ENCODE results near the gene CFAP46.

CFAP46 gene

GRCh38 chr10:132779549-132780294 lies 162.6 kb downstream of the CFAP46 start:
- Histone ChIP-seq H3K9me3 (ENCODE audit: control extremely low read depth in 1 of 5, control insufficient read depth in 4 of 5, insufficient read depth in 2 of 5, low read depth in 1 of 5, low read length in 4 of 5) (no peaks in the 10 kb centered on the region), H3K4me3 (ENCODE audit: control insufficient read depth in 1 of 7, extremely low read depth in 1 of 7, insufficient read depth in 4 of 7, low read depth in 2 of 7, low read length in 6 of 7) (no peak overlapping the region), H3K27me3 (replicated peaks in 2 of 5; ENCODE audit: control insufficient read depth in 4 of 5, insufficient read depth in 5 of 5, low read length in 4 of 5) (peaks cover 0 to 33% (median 9%) of the 10 kb centered on the region in 5 experiments), H3K4me1 (ENCODE audit: control extremely low read depth in 1 of 4, control insufficient read depth in 4 of 4, insufficient read depth in 4 of 4, low read length in 3 of 4) (peaks cover 0 to 11% (median 4%) of the 10 kb centered on the region in 4 experiments), H3K27ac (ENCODE audit: insufficient read depth in 1 of 2, low read depth in 1 of 2, low read length in 2 of 2, poor library complexity in 1 of 2, severe bottlenecking in 2 of 2) (no peak overlapping the region), H3K36me3 (ENCODE audit: control insufficient read depth in 4 of 4, insufficient read depth in 4 of 4, low read length in 3 of 4) (peaks cover 0 to 65% (median 21%) of the 10 kb centered on the region in 4 experiments)
- no peak for DNase-seq
- ChIA-PET CTCF (no interaction called here), POLR2A (no interaction called here)
- 97% methylated on average over 33 of the region's 41 CpGs for WGBS (ENCODE audit: insufficient coverage)

- H3K9me3 ChIP-seq (ENCODE audit: control extremely low read depth in 1 of 5, control insufficient read depth in 4 of 5, insufficient read depth in 2 of 5, low read depth in 1 of 5, low read length in 4 of 5), result no peaks in the 10 kb centered on the region
- H3K27ac ChIP-seq (ENCODE audit: insufficient read depth in 1 of 2, low read depth in 1 of 2, low read length in 2 of 2, poor library complexity in 1 of 2, severe bottlenecking in 2 of 2), result no peak overlapping the region
- CTCF ChIA-PET, result no interaction called here
- WGBS (ENCODE audit: insufficient coverage), result 98% methylated on average over 13 of the region's 14 CpGs
- DNase-seq, result no peak
- POLR2A ChIA-PET, result no interaction called here
- H3K36me3 ChIP-seq (ENCODE audit: control insufficient read depth in 4 of 4, insufficient read depth in 4 of 4, low read length in 3 of 4), result peaks cover 0 to 55% (median 22%) of the 10 kb centered on the region in 4 experiments
- peaks cover 0 to 12% (median 0%) of the 10 kb centered on the region in 5 experiments for H3K27me3 ChIP-seq (replicated peaks in 2 of 5; ENCODE audit: control insufficient read depth in 4 of 5, insufficient read depth in 5 of 5, low read length in 4 of 5)
- H3K4me3 ChIP-seq (ENCODE audit: control insufficient read depth in 1 of 7, extremely low read depth in 1 of 7, insufficient read depth in 4 of 7, low read depth in 2 of 7, low read length in 6 of 7), result no peak overlapping the region
- no peaks in the 10 kb centered on the region for H3K4me1 ChIP-seq (ENCODE audit: control extremely low read depth in 1 of 4, control insufficient read depth in 4 of 4, insufficient read depth in 4 of 4, low read length in 3 of 4)
Observed at GRCh38 chr10:132777441-132777840, 164.9 kb downstream of the CFAP46 start.

GRCh38 chr10:132776821-132777220 lies 165.5 kb downstream of the CFAP46 start:
- POLR2A ChIA-PET, result no interaction called here

GRCh38 chr10:132776186-132776585 lies 166.2 kb downstream of the CFAP46 start:
- Histone ChIP-seq H3K4me1 (ENCODE audit: control extremely low read depth in 1 of 4, control insufficient read depth in 4 of 4, insufficient read depth in 4 of 4, low read length in 3 of 4) (no peaks in the 10 kb centered on the region), H3K27ac (ENCODE audit: insufficient read depth in 1 of 2, low read depth in 1 of 2, low read length in 2 of 2, poor library complexity in 1 of 2, severe bottlenecking in 2 of 2) (no peak overlapping the region), H3K27me3 (replicated peaks in 2 of 5; ENCODE audit: control insufficient read depth in 4 of 5, insufficient read depth in 5 of 5, low read length in 4 of 5) (peaks cover 0 to under 1% (median 0%) of the 10 kb centered on the region in 5 experiments), H3K36me3 (ENCODE audit: control insufficient read depth in 4 of 4, insufficient read depth in 4 of 4, low read length in 3 of 4) (peaks cover 0 to 47% (median 18%) of the 10 kb centered on the region in 4 experiments), H3K4me3 (ENCODE audit: control insufficient read depth in 1 of 7, extremely low read depth in 1 of 7, insufficient read depth in 4 of 7, low read depth in 2 of 7, low read length in 6 of 7) (no peak overlapping the region), H3K9me3 (ENCODE audit: control extremely low read depth in 1 of 5, control insufficient read depth in 4 of 5, insufficient read depth in 2 of 5, low read depth in 1 of 5, low read length in 4 of 5) (peaks cover 0 to 3% (median 0%) of the 10 kb centered on the region in 5 experiments)
- POLR2A ChIA-PET, result no interaction called here
- DNase-seq, result no peak
- CTCF ChIA-PET, result interaction anchor here (1.1 kb wide), 1 partner anchor 27 kb away, joined by 3 read pairs; no protein-coding TSS in a partner anchor
- 96% methylated on average over 15 of the region's 18 CpGs for WGBS (ENCODE audit: insufficient coverage)

More at GRCh38 chr10:132776821-132777220, 165.5 kb downstream of the CFAP46 start:
- no peak overlapping the region for H3K27ac ChIP-seq (ENCODE audit: insufficient read depth in 1 of 2, low read depth in 1 of 2, low read length in 2 of 2, poor library complexity in 1 of 2, severe bottlenecking in 2 of 2)
- no peaks in the 10 kb centered on the region for H3K4me1 ChIP-seq (ENCODE audit: control extremely low read depth in 1 of 4, control insufficient read depth in 4 of 4, insufficient read depth in 4 of 4, low read length in 3 of 4)
- H3K4me3 ChIP-seq (ENCODE audit: control insufficient read depth in 1 of 7, extremely low read depth in 1 of 7, insufficient read depth in 4 of 7, low read depth in 2 of 7, low read length in 6 of 7), result no peak overlapping the region
- no peak for DNase-seq
- CTCF ChIA-PET, result interaction anchor here (1.1 kb wide), 1 partner anchor 26 kb away, joined by 3 read pairs; no protein-coding TSS in a partner anchor
- no peaks in the 10 kb centered on the region for H3K9me3 ChIP-seq (ENCODE audit: control extremely low read depth in 1 of 5, control insufficient read depth in 4 of 5, insufficient read depth in 2 of 5, low read depth in 1 of 5, low read length in 4 of 5)
- 96% methylated on average over 13 of the region's 18 CpGs for WGBS (ENCODE audit: insufficient coverage)
- peaks cover 0 to 7% (median 0%) of the 10 kb centered on the region in 5 experiments for H3K27me3 ChIP-seq (replicated peaks in 2 of 5; ENCODE audit: control insufficient read depth in 4 of 5, insufficient read depth in 5 of 5, low read length in 4 of 5)
- peaks cover 0 to 48% (median 19%) of the 10 kb centered on the region in 4 experiments for H3K36me3 ChIP-seq (ENCODE audit: control insufficient read depth in 4 of 4, insufficient read depth in 4 of 4, low read length in 3 of 4)

- Histone ChIP-seq H3K27ac (ENCODE audit: insufficient read depth in 1 of 2, low read depth in 1 of 2, low read length in 2 of 2, poor library complexity in 1 of 2, severe bottlenecking in 2 of 2) (no peak overlapping the region), H3K36me3 (ENCODE audit: control insufficient read depth in 4 of 4, insufficient read depth in 4 of 4, low read length in 3 of 4) (peaks cover 2 to 51% (median 20%) of the 10 kb centered on the region in 4 experiments), H3K27me3 (replicated peaks in 2 of 5; ENCODE audit: control insufficient read depth in 4 of 5, insufficient read depth in 5 of 5, low read length in 4 of 5) (no peaks in the 10 kb centered on the region), H3K4me3 (ENCODE audit: control insufficient read depth in 1 of 7, extremely low read depth in 1 of 7, insufficient read depth in 4 of 7, low read depth in 2 of 7, low read length in 6 of 7) (no peak overlapping the region), H3K4me1 (ENCODE audit: control extremely low read depth in 1 of 4, control insufficient read depth in 4 of 4, insufficient read depth in 4 of 4, low read length in 3 of 4) (no peaks in the 10 kb centered on the region), H3K9me3 (ENCODE audit: control extremely low read depth in 1 of 5, control insufficient read depth in 4 of 5, insufficient read depth in 2 of 5, low read depth in 1 of 5, low read length in 4 of 5) (peaks cover 0 to 3% (median 0%) of the 10 kb centered on the region in 5 experiments)
- CTCF ChIA-PET, result interaction anchor here (1.1 to 1.3 kb wide), 2 partner anchors 8 to 28 kb away, joined by 3 read pairs; no protein-coding TSS in a partner anchor
- no peak for DNase-seq
- WGBS (ENCODE audit: insufficient coverage), result 97% methylated on average over 16 of the region's 22 CpGs
- POLR2A ChIA-PET, result no interaction called here
Observed at GRCh38 chr10:132774902-132775863, 167.2 kb downstream of the CFAP46 start.

- Histone ChIP-seq H3K9me3 (ENCODE audit: control extremely low read depth in 1 of 5, control insufficient read depth in 4 of 5, insufficient read depth in 2 of 5, low read depth in 1 of 5, low read length in 4 of 5) (peaks cover 0 to 5% (median 0%) of the 10 kb centered on the region in 5 experiments), H3K27me3 (replicated peaks in 2 of 5; ENCODE audit: control insufficient read depth in 4 of 5, insufficient read depth in 5 of 5, low read length in 4 of 5) (no peaks in the 10 kb centered on the region), H3K27ac (ENCODE audit: insufficient read depth in 1 of 2, low read depth in 1 of 2, low read length in 2 of 2, poor library complexity in 1 of 2, severe bottlenecking in 2 of 2) (no peak overlapping the region), H3K4me3 (ENCODE audit: control insufficient read depth in 1 of 7, extremely low read depth in 1 of 7, insufficient read depth in 4 of 7, low read depth in 2 of 7, low read length in 6 of 7) (no peak overlapping the region), H3K36me3 (ENCODE audit: control insufficient read depth in 4 of 4, insufficient read depth in 4 of 4, low read length in 3 of 4) (peaks cover 3 to 48% (median 16%) of the 10 kb centered on the region in 4 experiments), H3K4me1 (ENCODE audit: control extremely low read depth in 1 of 4, control insufficient read depth in 4 of 4, insufficient read depth in 4 of 4, low read length in 3 of 4) (no peaks in the 10 kb centered on the region)
- 96% methylated on average over 24 of the region's 29 CpGs for WGBS (ENCODE audit: insufficient coverage)
- no peak for DNase-seq
- POLR2A ChIA-PET, result no interaction called here
- CTCF ChIA-PET, result interaction anchor here (1.3 kb wide), 1 partner anchor 9 kb away, joined by 3 read pairs; no protein-coding TSS in a partner anchor
Observed at GRCh38 chr10:132774181-132774901, 168.0 kb downstream of the CFAP46 start.

Data from common myeloid progenitor, CD34-positive (primary cell).